GM21717 (cell line): Measurements from ENCODE around the gene JARID2.

Experiments used
- ATAC-seq: cut with Tn5 transposase; IDR thresholded peaks from one replicate; pipeline ENCODE4 v1.9.1; 2021; ENCODE audit warnings: mild to moderate bottlenecking, moderate library complexity; ENCODE audit not compliant: unreplicated experiment

Gene JARID2

GRCh38 chr6:15553031-15553430 is 307.2 kb downstream of the JARID2 start:
- ATAC-seq, result no peak

- no peak for ATAC-seq
These were observed 307.9 kb downstream of the JARID2 start for GRCh38 chr6:15553736-15554294.

- ATAC-seq, result no peak
These were observed 308.8 kb downstream of the JARID2 start for GRCh38 chr6:15554728-15555100.

GRCh38 chr6:15555101-15556038 is 309.5 kb downstream of the JARID2 start:
- no peak for ATAC-seq

- no peak for ATAC-seq
These were observed 310.8 kb downstream of the JARID2 start for GRCh38 chr6:15556711-15557110.

- ATAC-seq, result no peak
These were observed 311.3 kb downstream of the JARID2 start for GRCh38 chr6:15557174-15557573.

- ATAC-seq, result no peak
These were observed 314.8 kb downstream of the JARID2 start for GRCh38 chr6:15560713-15561112.

- no peak for ATAC-seq
These were observed 315.8 kb downstream of the JARID2 start for GRCh38 chr6:15561447-15562199.

GRCh38 chr6:15562977-15563376 is 317.1 kb downstream of the JARID2 start:
- no peak for ATAC-seq

- ATAC-seq, result no peak
These were observed 323.4 kb downstream of the JARID2 start for GRCh38 chr6:15569035-15569995.

GRCh38 chr6:15570171-15570570 is 324.3 kb downstream of the JARID2 start:
- ATAC-seq, result no peak
